COLO829 (cell line): ENCODE measurements around the gene ZSWIM8.
"Not testable (repeated sequence)": the region's sequence is repeated elsewhere in the genome, so short reads cannot be mapped to it uniquely, and the experiment has no call there.

Source experiments
- DNase-seq: peaks from one replicate; pipeline ENCODE4 v3.0.0; 2012; ENCODE audit warnings: low spot score

Gene ZSWIM8

GRCh38 chr10:73814276-73814895 is 29.0 kb downstream of the ZSWIM8 start:
- DNase-seq, result no peak

- DNase-seq, result peak; percentile 28
Observed at GRCh38 chr10:73814896-73815718, 29.7 kb downstream of the ZSWIM8 start.

- DNase-seq, result no peak
Observed at GRCh38 chr10:73815719-73816030, 30.3 kb downstream of the ZSWIM8 start.

GRCh38 chr10:73816917-73817729 is 31.7 kb downstream of the ZSWIM8 start:
- DNase-seq, result no peak

GRCh38 chr10:73817826-73818225 is 32.4 kb downstream of the ZSWIM8 start:
- DNase-seq, result no peak

- DNase-seq, result no peak
Observed at GRCh38 chr10:73818402-73818801, 33.0 kb downstream of the ZSWIM8 start.

- no peak for DNase-seq
Observed at GRCh38 chr10:73819081-73819480, 33.7 kb downstream of the ZSWIM8 start.

GRCh38 chr10:73819513-73820093 is 34.2 kb downstream of the ZSWIM8 start:
- DNase-seq, result no peak

- DNase-seq, result no peak
Observed at GRCh38 chr10:73823391-73823790, 38.0 kb downstream of the ZSWIM8 start.

GRCh38 chr10:73824146-73824725 is 38.8 kb downstream of the ZSWIM8 start:
- no peak for DNase-seq

- DNase-seq, result peak; percentile 23
Observed at GRCh38 chr10:73827346-73828089, 42.1 kb downstream of the ZSWIM8 start.

- no peak for DNase-seq
Observed at GRCh38 chr10:73828161-73828560, 42.8 kb downstream of the ZSWIM8 start.

GRCh38 chr10:73829090-73829489 is 43.7 kb downstream of the ZSWIM8 start:
- not testable (repeated sequence) for DNase-seq

- no peak for DNase-seq
Observed at GRCh38 chr10:73836427-73836980, 51.1 kb downstream of the ZSWIM8 start.

GRCh38 chr10:73837072-73837471 is 51.7 kb downstream of the ZSWIM8 start:
- DNase-seq, result no peak

GRCh38 chr10:73838008-73838567 is 52.7 kb downstream of the ZSWIM8 start:
- DNase-seq, result no peak

GRCh38 chr10:73838827-73839226 is 53.4 kb downstream of the ZSWIM8 start:
- no peak for DNase-seq

GRCh38 chr10:73839276-73839966 is 54.0 kb downstream of the ZSWIM8 start:
- DNase-seq, result no peak

GRCh38 chr10:73840056-73840402 is 54.6 kb downstream of the ZSWIM8 start:
- DNase-seq, result no peak

- DNase-seq, result no peak
Observed at GRCh38 chr10:73840403-73841060, 55.1 kb downstream of the ZSWIM8 start.
